Prostate gland (tissue), 2 donors: ENCODE measurements around the gene ATF6.

Experiments
- CTCF ChIP-seq, 4 experiments: fragments of 200-600 bp in 2 of 4; fragments of 450-650 bp in 2 of 4; sonication (generic) in 2 of 4; IDR thresholded peaks; 1 replicate in 3 of 4; 2 replicates in 1 of 4; pipeline ENCODE4 v1.5.1; 2016 to 2019; ENCODE audit warnings: antibody characterized with exemption in 4 of 4, mild to moderate bottlenecking in 2 of 4, moderate library complexity in 2 of 4
- POLR2A ChIP-seq: fragments of 450-650 bp; IDR thresholded peaks from one replicate; pipeline ENCODE4 v1.6.1; 2016; ENCODE audit warnings: antibody characterized with exemption, mild to moderate bottlenecking

- TF ChIP-seq POLR2A (no peak), CTCF (IDR thresholded peaks at IDR 0.05) (no peak)
Measured at GRCh38 chr1:161886589-161886988, 120.5 kb downstream of the ATF6 start.
